GM12801 (cell line): ENCODE data around the gene DSTN.

ENCODE experiments used
- CTCF ChIP-seq: IDR thresholded peaks from one replicate; pipeline ENCODE4 v1.5.1; 2011; ENCODE audit warnings: control low read depth; ENCODE audit not compliant: insufficient read length; ENCODE audit errors: extremely low read depth

The DSTN gene

GRCh38 chr20:17653835-17654648 is 84.2 kb downstream of the DSTN start:
- TF ChIP-seq CTCF = no peak

GRCh38 chr20:17654649-17655285 is 84.9 kb downstream of the DSTN start:
- TF ChIP-seq CTCF = no peak

GRCh38 chr20:17655286-17655651 is 85.4 kb downstream of the DSTN start:
- TF ChIP-seq CTCF = no peak

- TF ChIP-seq CTCF = no peak
Measured at GRCh38 chr20:17655865-17656479, 86.1 kb downstream of the DSTN start.

- TF ChIP-seq CTCF = no peak
Measured at GRCh38 chr20:17657079-17657825, 87.4 kb downstream of the DSTN start.

GRCh38 chr20:17657898-17658647 is 88.2 kb downstream of the DSTN start:
- no peak for TF ChIP-seq CTCF
